ENCODE results near the gene GSG1L2.

DNA sequence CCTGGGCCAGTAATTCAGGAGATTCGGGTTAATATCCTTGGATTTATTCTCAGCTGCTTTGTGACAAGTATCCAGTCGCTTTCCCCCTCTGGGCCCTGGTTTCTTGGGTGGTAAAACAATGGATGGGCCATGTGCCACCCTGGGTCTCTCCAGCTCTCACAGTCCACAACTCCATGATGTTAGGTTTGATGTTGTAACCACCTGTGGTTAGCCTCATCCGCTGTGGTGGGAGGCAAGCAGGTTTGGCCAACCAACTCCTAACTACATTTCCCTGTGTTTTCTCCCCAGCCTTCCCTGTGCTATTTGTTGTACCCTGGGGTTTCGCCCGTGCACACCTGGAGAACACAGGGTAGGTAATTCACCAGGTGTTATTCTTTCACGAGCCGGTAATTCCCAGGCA, 39.0 kb upstream of the GSG1L2 start:
- TF ChIP-seq, protein P1, sequence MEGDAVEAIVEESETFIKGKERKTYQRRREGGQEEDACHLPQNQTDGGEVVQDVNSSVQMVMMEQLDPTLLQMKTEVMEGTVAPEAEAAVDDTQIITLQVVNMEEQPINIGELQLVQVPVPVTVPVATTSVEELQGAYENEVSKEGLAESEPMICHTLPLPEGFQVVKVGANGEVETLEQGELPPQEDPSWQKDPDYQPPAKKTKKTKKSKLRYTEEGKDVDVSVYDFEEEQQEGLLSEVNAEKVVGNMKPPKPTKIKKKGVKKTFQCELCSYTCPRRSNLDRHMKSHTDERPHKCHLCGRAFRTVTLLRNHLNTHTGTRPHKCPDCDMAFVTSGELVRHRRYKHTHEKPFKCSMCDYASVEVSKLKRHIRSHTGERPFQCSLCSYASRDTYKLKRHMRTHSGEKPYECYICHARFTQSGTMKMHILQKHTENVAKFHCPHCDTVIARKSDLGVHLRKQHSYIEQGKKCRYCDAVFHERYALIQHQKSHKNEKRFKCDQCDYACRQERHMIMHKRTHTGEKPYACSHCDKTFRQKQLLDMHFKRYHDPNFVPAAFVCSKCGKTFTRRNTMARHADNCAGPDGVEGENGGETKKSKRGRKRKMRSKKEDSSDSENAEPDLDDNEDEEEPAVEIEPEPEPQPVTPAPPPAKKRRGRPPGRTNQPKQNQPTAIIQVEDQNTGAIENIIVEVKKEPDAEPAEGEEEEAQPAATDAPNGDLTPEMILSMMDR (conservative IDR thresholded peaks at IDR 0.05; ENCODE audit: low read depth, low read length), result no peak
- TF ChIP-seq EZH2phosphoT487 (IDR thresholded peaks at IDR 0.05; ENCODE audit: borderline replicate concordance, low read length), result no peak
- no peak for TF ChIP-seq EZH2 (IDR thresholded peaks at IDR 0.05; ENCODE audit: low read length, unreplicated experiment)
